Ishikawa (cell line): Measurements from ENCODE around the gene KYNU.
A peak's percentile ranks its signal among the peaks of the same experiment; 100 is the strongest.

Source experiments
- CEBPB ChIP-seq: IDR thresholded peaks from 2 replicates; pipeline ENCODE4 v1.6.1; 2012
- CREB1 ChIP-seq: IDR thresholded peaks from 2 replicates; pipeline ENCODE4 v1.6.1; 2012; ENCODE audit warnings: low read depth
- EGR1 ChIP-seq: IDR thresholded peaks from 2 replicates; pipeline ENCODE4 v1.6.1; 2012
- EP300 ChIP-seq: IDR thresholded peaks from 2 replicates; pipeline ENCODE4 v1.6.1; 2012; ENCODE audit warnings: borderline replicate concordance
- FOXM1 ChIP-seq: IDR thresholded peaks from 2 replicates; pipeline ENCODE4 v1.6.1; 2012; ENCODE audit warnings: low read depth, borderline replicate concordance
- NFIC ChIP-seq: IDR thresholded peaks from 2 replicates; pipeline ENCODE4 v1.6.1; 2012
- RAD21 ChIP-seq: IDR thresholded peaks from 2 replicates; pipeline ENCODE4 v1.6.1; 2012; ENCODE audit warnings: low read depth
- TAF1 ChIP-seq: IDR thresholded peaks from 2 replicates; pipeline ENCODE4 v1.6.1; 2012; ENCODE audit warnings: low read depth, mild to moderate bottlenecking
- TCF12 ChIP-seq: IDR thresholded peaks from 2 replicates; pipeline ENCODE4 v1.6.1; 2012; ENCODE audit warnings: low read depth
- TEAD4 ChIP-seq: IDR thresholded peaks from 2 replicates; pipeline ENCODE4 v1.6.1; 2012
- YY1 ChIP-seq: IDR thresholded peaks from 2 replicates; pipeline ENCODE4 v1.6.1; 2012; ENCODE audit warnings: low read depth
- ZBTB7A ChIP-seq: IDR thresholded peaks from 2 replicates; pipeline ENCODE4 v1.6.1; 2012; ENCODE audit warnings: low read depth
- TF ChIP-seq, protein P1 (sequence below): IDR thresholded peaks from 2 replicates; pipeline ENCODE4 v1.6.1; 2012
- TF ChIP-seq, protein P2 (sequence below): IDR thresholded peaks from 2 replicates; pipeline ENCODE4 v1.6.1; 2012
- TF ChIP-seq, protein P3 (sequence below): IDR thresholded peaks from 2 replicates; pipeline ENCODE4 v1.6.1; 2012; ENCODE audit warnings: low read depth, mild to moderate bottlenecking

KYNU gene

DNA sequence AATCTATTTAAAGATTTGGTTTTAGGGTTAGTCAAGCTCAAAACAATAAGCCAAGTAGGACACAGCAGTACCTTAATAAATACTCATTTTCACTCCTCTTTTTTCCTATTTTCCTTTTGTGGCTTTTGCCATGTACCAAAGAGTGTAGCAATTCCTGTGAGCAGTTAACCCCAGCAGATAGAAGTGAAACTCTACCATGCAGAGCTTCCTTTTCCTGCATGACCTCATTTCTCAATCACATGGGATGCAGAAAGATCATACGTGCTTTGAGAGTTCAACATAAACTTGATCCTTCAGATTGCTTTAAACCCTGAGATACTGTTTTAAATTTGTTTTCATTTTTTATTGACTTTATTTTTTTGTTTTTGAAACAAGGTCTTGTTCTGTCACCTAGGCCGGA, 152.7 kb downstream of the KYNU start:
- TF ChIP-seq TAF1: no peak
- TF ChIP-seq TCF12: no peak
- TF ChIP-seq EP300: no peak
- TF ChIP-seq YY1: no peak
- TF ChIP-seq TEAD4: no peak
- TF ChIP-seq CEBPB: no peak
- TF ChIP-seq, protein P1, sequence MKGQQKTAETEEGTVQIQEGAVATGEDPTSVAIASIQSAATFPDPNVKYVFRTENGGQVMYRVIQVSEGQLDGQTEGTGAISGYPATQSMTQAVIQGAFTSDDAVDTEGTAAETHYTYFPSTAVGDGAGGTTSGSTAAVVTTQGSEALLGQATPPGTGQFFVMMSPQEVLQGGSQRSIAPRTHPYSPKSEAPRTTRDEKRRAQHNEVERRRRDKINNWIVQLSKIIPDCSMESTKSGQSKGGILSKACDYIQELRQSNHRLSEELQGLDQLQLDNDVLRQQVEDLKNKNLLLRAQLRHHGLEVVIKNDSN: no peak
- no peak for TF ChIP-seq FOXM1
- no peak for TF ChIP-seq NFIC
- no peak for TF ChIP-seq EGR1

DNA sequence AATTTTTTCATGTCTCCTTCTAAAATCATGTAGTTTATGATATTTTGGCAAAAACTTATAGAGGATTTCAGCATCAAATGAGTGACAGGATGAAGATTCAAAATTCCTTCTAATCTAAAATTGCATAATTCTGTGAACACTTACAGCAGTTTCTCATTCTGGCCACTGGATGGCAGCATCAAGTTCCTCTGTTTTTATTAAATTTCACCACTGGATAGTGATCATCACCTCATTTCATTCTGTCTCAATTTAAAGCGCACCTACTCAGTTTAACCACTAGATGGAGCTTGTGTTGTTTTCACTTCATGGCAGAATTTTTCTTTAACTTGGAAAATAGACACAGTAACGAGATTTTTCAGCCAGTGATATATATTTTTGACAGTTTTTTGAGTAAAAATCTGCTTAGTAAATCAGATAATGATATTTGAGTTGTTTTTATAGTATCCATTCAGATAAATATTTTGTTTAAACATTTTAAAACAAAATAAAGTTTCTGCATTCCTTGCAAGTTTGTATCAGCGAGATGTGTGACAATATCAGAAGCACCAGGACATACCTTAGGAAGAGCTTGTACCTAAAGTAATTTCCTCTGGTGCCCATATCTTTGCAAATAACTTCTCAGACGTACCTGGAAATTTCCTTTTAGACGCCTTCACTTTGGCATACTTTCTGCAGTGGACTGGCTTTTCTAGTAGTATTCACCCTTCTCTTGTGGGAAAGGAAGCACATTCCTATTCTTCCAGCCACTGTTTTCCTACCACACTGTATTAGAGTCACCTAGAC, 157.0 kb downstream of the KYNU start:
- TF ChIP-seq TCF12: no peak
- TF ChIP-seq CREB1: no peak
- TF ChIP-seq TEAD4: no peak
- TF ChIP-seq YY1: no peak
- TF ChIP-seq, protein P1: no peak
- no peak for TF ChIP-seq TAF1
- no peak for TF ChIP-seq NFIC
- no peak for TF ChIP-seq ZBTB7A
- peak; percentile 65 for TF ChIP-seq RAD21
- TF ChIP-seq, protein P2, sequence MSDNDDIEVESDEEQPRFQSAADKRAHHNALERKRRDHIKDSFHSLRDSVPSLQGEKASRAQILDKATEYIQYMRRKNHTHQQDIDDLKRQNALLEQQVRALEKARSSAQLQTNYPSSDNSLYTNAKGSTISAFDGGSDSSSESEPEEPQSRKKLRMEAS: no peak
- TF ChIP-seq CEBPB: peak; percentile 87

DNA sequence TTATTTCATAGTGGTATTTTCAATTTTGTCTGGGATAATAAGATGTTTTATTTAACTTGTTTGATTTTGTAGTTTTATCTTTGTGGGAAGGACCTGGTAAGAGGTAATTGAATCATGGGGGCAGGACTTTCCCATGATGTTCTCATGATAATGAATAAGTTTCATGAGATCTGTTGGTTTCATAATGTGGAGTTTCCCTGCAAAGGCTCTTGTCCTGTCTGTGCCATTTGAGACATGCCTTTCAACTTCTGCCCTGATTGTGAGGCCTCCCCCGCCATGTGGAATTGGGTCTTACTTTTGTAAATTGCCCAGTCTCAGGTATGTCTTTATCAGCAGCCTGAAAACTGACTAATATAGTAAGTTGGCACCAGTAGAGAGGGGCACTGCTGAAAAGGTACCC, 174.0 kb downstream of the KYNU start:
- TF ChIP-seq, protein P1: no peak
- TF ChIP-seq NFIC (no peak), EP300 (no peak), RAD21 (no peak), TEAD4 (no peak), TCF12 (no peak), TAF1 (no peak), CREB1 (no peak), ZBTB7A (no peak), YY1 (no peak), EGR1 (no peak), CEBPB (no peak), FOXM1 (no peak)
- TF ChIP-seq, protein P2: no peak
- TF ChIP-seq, protein P3, sequence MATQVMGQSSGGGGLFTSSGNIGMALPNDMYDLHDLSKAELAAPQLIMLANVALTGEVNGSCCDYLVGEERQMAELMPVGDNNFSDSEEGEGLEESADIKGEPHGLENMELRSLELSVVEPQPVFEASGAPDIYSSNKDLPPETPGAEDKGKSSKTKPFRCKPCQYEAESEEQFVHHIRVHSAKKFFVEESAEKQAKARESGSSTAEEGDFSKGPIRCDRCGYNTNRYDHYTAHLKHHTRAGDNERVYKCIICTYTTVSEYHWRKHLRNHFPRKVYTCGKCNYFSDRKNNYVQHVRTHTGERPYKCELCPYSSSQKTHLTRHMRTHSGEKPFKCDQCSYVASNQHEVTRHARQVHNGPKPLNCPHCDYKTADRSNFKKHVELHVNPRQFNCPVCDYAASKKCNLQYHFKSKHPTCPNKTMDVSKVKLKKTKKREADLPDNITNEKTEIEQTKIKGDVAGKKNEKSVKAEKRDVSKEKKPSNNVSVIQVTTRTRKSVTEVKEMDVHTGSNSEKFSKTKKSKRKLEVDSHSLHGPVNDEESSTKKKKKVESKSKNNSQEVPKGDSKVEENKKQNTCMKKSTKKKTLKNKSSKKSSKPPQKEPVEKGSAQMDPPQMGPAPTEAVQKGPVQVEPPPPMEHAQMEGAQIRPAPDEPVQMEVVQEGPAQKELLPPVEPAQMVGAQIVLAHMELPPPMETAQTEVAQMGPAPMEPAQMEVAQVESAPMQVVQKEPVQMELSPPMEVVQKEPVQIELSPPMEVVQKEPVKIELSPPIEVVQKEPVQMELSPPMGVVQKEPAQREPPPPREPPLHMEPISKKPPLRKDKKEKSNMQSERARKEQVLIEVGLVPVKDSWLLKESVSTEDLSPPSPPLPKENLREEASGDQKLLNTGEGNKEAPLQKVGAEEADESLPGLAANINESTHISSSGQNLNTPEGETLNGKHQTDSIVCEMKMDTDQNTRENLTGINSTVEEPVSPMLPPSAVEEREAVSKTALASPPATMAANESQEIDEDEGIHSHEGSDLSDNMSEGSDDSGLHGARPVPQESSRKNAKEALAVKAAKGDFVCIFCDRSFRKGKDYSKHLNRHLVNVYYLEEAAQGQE: no peak

DNA sequence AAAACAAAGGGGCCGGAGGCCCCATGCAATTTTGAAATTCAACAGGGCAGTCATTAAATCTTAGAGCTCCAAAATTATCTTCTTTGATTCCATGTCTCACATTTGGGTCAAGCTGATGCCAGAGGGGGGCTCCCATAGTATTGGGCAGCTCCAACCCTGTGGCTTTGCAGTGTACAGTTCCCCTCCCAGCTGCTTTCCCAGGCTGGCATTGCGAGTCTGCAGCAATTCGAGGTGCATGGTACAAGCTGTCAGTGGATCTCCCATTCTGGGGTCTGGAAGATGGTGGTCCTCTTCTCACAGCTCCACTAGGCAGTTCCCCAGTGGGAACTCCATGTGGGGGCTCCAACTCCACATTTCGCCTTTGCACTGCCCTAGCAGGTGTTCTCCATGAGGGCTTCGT, 179.1 kb downstream of the KYNU start:
- TF ChIP-seq EGR1 (no peak), NFIC (no peak), YY1 (no peak), EP300 (no peak), ZBTB7A (no peak), CREB1 (no peak), TCF12 (no peak), RAD21 (no peak), CEBPB (no peak), TAF1 (no peak), FOXM1 (no peak)
- TF ChIP-seq, protein P3: no peak

DNA sequence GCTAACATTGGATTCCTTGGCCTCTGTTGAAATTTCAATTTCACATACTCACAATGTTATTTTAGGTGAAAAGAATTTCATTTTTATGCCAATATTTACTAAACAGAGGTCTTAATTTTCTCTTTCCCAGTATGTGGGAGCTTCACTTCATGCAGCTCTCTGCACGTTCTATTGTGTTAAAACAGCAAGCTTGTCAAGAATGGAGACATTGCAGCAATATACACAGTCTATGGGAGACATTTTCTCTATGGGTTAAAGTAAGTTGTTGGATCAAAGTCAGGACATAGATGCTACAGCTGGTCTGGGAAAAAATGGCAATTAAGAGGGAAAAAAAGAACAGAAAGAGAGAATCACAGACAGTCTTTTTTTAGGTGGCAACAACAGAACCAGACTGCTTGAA, 181.4 kb downstream of the KYNU start:
- no peak for TF ChIP-seq EP300
